GM19395 (cell line): ENCODE results near the gene KLK11.

Source experiments
- ATAC-seq: cut with Tn5 transposase; IDR thresholded peaks from one replicate; pipeline ENCODE4 v1.9.1; 2021; ENCODE audit warnings: mild to moderate bottlenecking, moderate library complexity; ENCODE audit not compliant: unreplicated experiment

KLK11 gene

GRCh38 chr19:51026554-51026831 is at the start of gene KLK11:
Gene KLK11 (minus strand): TSS chr19:51026616. CDS start chr19:51025631, 985 bp downstream.
- no peak for ATAC-seq

GRCh38 chr19:51075998-51076397 is 49.6 kb upstream of the KLK11 start:
- no peak for ATAC-seq

- ATAC-seq = no peak
These were observed 44.6 kb upstream of the KLK11 start for GRCh38 chr19:51071095-51071405.

GRCh38 chr19:51070334-51071094 is 44.1 kb upstream of the KLK11 start:
- ATAC-seq = no peak

GRCh38 chr19:51066393-51067186 is 40.2 kb upstream of the KLK11 start:
- no peak for ATAC-seq

- ATAC-seq = no peak
These were observed 39.0 kb upstream of the KLK11 start for GRCh38 chr19:51065221-51065960.

GRCh38 chr19:51064534-51065220 is 38.3 kb upstream of the KLK11 start, which contains the start of gene KLK13:
Gene KLK13 (minus strand): TSS chr19:51065092. CDS start chr19:51065067, 25 bp downstream.
- no peak for ATAC-seq

- no peak for ATAC-seq
These were observed 37.2 kb upstream of the KLK11 start for GRCh38 chr19:51063664-51064063.

GRCh38 chr19:51060973-51061372 is 34.6 kb upstream of the KLK11 start:
- no peak for ATAC-seq

- no peak for ATAC-seq
These were observed 33.9 kb upstream of the KLK11 start for GRCh38 chr19:51060336-51060735.

GRCh38 chr19:51059715-51060114 is 33.3 kb upstream of the KLK11 start:
- ATAC-seq = no peak

GRCh38 chr19:51055866-51056265 is 29.4 kb upstream of the KLK11 start:
- ATAC-seq = no peak

- ATAC-seq = no peak
These were observed 20.6 kb upstream of the KLK11 start for GRCh38 chr19:51047031-51047335.

- ATAC-seq = no peak
These were observed 17.9 kb upstream of the KLK11 start for GRCh38 chr19:51044327-51044726.

- no peak for ATAC-seq
These were observed 17.1 kb upstream of the KLK11 start for GRCh38 chr19:51043497-51043896.

GRCh38 chr19:51040151-51040550 is 13.7 kb upstream of the KLK11 start:
- ATAC-seq = no peak

GRCh38 chr19:51036519-51036918 is 10.1 kb upstream of the KLK11 start:
- ATAC-seq = no peak

GRCh38 chr19:51034704-51035103 is 8.3 kb upstream of the KLK11 start, which contains the start of gene KLK12:
Gene KLK12 (minus strand): TSS chr19:51035002. CDS start chr19:51034621, 381 bp downstream.
- no peak for ATAC-seq

GRCh38 chr19:51031880-51032225 is 5.4 kb upstream of the KLK11 start:
- no peak for ATAC-seq

- no peak for ATAC-seq
These were observed 4.9 kb upstream of the KLK11 start for GRCh38 chr19:51031220-51031879.

GRCh38 chr19:51030631-51031030 is 4.2 kb upstream of the KLK11 start:
- no peak for ATAC-seq
